GM13977 (cell line): ENCODE measurements around the gene MED15.

Source experiments
- DNase-seq: peaks from one replicate; pipeline ENCODE4 v3.0.0; 2012; ENCODE audit warnings: low spot score
- CTCF ChIP-seq: IDR thresholded peaks from 2 replicates; pipeline ENCODE4 v1.5.1; 2012; ENCODE audit warnings: mild to moderate bottlenecking, control low read depth; ENCODE audit not compliant: insufficient read depth; ENCODE audit errors: extremely low read depth, missing control alignments
- in situ Hi-C: fragments of 300-500 bp; cut with MboI; formaldehyde crosslinking; loops from one replicate; pipeline ENCODE4 v1.12.0; 2022; ENCODE audit warnings: low sequenced_read_pairs, low pct_unique_long_range_greater_than_20kb, mixed read lengths, inconsistent platforms; ENCODE audit not compliant: unreplicated experiment

The MED15 gene

GRCh38 chr22:20528405-20528978 lies 21.1 kb downstream of the MED15 start:
- in situ Hi-C loops = no loop called here
- TF ChIP-seq CTCF = no peak
- no peak for DNase-seq

GRCh38 chr22:20530368-20531153 lies 23.2 kb downstream of the MED15 start:
- DNase-seq = no peak
- no peak for TF ChIP-seq CTCF
- in situ Hi-C loops = no loop called here

- DNase-seq = no peak
- TF ChIP-seq CTCF = no peak
- in situ Hi-C loops = no loop called here
Measured at GRCh38 chr22:20531154-20531403, 23.7 kb downstream of the MED15 start.

- DNase-seq = no peak
- in situ Hi-C loops = no loop called here
- no peak for TF ChIP-seq CTCF
Measured at GRCh38 chr22:20531404-20532201, 24.2 kb downstream of the MED15 start.

GRCh38 chr22:20532256-20532993 lies 25.0 kb downstream of the MED15 start:
- TF ChIP-seq CTCF = no peak
- no peak for DNase-seq
- in situ Hi-C loops = no loop called here

- in situ Hi-C loops = no loop called here
- no peak for DNase-seq
- TF ChIP-seq CTCF = no peak
Measured at GRCh38 chr22:20533095-20533878, 25.9 kb downstream of the MED15 start.
